GM12874 (cell line): Measurements from ENCODE around the gene MMP24.

Source experiments
- TF ChIP-seq, protein P1 (sequence below): IDR thresholded peaks from 2 replicates; pipeline ENCODE4 v1.5.1; 2011; ENCODE audit warnings: low read depth, mild to moderate bottlenecking, control low read depth, low read length, moderate library complexity; ENCODE audit not compliant: insufficient read depth

The MMP24 gene

DNA sequence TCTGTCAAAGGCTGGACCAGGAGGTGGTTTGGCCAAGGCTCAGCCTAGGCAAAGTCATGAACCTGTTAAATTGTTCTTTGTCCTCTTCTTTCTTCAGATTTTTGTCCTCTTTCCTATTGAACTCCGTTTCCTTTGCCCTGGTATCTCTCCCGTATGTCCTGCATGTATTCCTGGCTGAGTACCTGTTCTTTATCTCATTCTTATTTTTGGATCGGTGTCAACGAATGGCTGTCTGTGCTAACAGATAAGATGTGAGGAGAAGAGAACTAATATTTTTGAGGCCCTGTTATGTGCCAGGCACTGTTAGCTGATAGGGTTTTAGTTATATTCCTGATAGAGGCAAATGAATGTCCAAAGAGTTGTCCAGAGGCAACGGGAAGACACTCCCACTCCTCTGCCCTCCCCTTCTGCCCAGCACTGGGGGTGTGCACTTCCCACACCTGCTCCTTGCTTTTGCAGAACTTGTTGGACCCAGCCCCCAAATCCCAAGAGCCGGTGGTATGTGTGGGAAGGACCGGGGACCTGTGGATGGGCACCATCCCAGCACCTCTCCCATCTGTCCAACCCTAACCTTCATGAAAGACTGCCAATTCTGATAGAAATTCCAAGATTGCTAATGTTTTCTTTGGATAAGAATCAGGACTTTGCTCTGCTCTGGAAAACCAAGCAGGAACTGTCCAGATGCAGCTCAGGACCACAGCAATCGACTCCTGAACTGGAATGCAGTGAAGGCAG, 30.9 kb downstream of the MMP24 start:
- TF ChIP-seq, protein P1, sequence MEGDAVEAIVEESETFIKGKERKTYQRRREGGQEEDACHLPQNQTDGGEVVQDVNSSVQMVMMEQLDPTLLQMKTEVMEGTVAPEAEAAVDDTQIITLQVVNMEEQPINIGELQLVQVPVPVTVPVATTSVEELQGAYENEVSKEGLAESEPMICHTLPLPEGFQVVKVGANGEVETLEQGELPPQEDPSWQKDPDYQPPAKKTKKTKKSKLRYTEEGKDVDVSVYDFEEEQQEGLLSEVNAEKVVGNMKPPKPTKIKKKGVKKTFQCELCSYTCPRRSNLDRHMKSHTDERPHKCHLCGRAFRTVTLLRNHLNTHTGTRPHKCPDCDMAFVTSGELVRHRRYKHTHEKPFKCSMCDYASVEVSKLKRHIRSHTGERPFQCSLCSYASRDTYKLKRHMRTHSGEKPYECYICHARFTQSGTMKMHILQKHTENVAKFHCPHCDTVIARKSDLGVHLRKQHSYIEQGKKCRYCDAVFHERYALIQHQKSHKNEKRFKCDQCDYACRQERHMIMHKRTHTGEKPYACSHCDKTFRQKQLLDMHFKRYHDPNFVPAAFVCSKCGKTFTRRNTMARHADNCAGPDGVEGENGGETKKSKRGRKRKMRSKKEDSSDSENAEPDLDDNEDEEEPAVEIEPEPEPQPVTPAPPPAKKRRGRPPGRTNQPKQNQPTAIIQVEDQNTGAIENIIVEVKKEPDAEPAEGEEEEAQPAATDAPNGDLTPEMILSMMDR, result no peak

- TF ChIP-seq, protein P1, result no peak
Measured at GRCh38 chr20:35260426-35260825, 33.9 kb downstream of the MMP24 start.

- TF ChIP-seq, protein P1, result no peak
Measured at GRCh38 chr20:35263532-35264341, 37.2 kb downstream of the MMP24 start.

GRCh38 chr20:35264755-35265154, 38.3 kb downstream of the MMP24 start:
- TF ChIP-seq, protein P1, result no peak

GRCh38 chr20:35267092-35267491, 40.6 kb downstream of the MMP24 start:
- TF ChIP-seq, protein P1, result no peak

DNA sequence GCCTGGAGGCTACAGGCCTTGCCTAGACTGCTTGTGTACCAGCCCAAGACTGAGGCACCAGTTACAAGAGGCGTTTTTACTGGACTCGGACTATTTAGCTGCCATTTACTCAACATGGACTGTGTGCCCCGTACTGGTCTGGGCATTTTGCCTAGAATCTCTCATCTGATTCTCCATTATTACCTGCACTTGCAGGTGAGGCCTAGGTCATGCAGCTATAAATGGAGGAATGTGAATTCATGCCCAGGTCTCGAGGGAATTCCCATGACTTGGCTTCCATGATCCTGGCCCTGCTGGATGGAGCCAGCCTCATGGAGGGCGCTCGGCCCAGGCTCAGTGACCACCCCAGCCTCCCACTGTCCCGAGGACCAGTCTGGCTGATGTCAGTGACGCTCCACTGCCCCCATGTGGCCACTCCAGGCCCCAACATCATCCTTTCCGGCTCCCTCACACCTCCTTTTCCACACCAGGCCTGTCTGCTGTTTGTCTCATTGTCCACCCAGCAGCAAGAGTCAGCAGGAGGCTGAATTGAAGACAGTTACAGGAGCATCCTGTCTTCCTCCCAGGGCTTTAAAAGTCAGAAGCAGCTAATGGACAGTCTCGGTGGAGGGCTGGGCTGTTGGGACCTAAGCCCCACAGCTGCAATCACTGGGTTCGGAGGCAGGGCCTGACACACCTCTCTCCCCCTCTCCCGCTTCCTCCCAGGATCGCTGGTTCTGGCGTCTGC, 42.7 kb downstream of the MMP24 start:
- TF ChIP-seq, protein P1, result peak; percentile 86
